Mesothelial cell of epicardium (in vitro differentiated cells): ENCODE data around the gene PMVK. TPM values are rescaled to one million over a fixed set of nuclear protein-coding genes. Genes with fewer than 3 reads are reported as not detected.

Experiments used
- DNase-seq, 2 experiments: peaks; one replicate each; pipeline ENCODE4 v3.0.0; 2021; ENCODE audit warnings: low spot score in 2 of 2; ENCODE audit not compliant: unreplicated experiment in 2 of 2
- H3K27ac Mint-ChIP-seq: 2 replicates; pipeline ENCODE4 v1.8.0; 2021; ENCODE audit warnings: mixed read lengths
- H3K27me3 Mint-ChIP-seq: 2 replicates; pipeline ENCODE4 v1.8.0; 2021; ENCODE audit warnings: low read depth, mixed read lengths
- H3K36me3 Mint-ChIP-seq: 2 replicates; pipeline ENCODE4 v1.8.0; 2021; ENCODE audit warnings: mixed read lengths
- H3K4me1 Mint-ChIP-seq: 2 replicates; pipeline ENCODE4 v1.8.0; 2021; ENCODE audit warnings: mixed read lengths
- H3K4me3 Mint-ChIP-seq: 2 replicates; pipeline ENCODE4 v1.8.0; 2021; ENCODE audit warnings: mild to moderate bottlenecking, moderate library complexity, mixed read lengths
- H3K9me3 Mint-ChIP-seq: 2 replicates; pipeline ENCODE4 v1.8.0; 2021; ENCODE audit warnings: mixed read lengths
- total RNA-seq: library from RNA; stranded (reverse); gene quantifications from 3 replicates; pipeline ENCODE4 v1.2.1, GENCODE V29; 2021
- TF ChIP-seq, protein P1 (sequence below): fragments of 200-600 bp; sonication (generic); IDR thresholded peaks from one replicate; pipeline ENCODE4 v1.5.0; 2021; ENCODE audit warnings: antibody characterized with exemption; ENCODE audit not compliant: unreplicated experiment

Gene PMVK
- total RNA-seq, 1 donor from 2014 or later = 20.5 TPM

DNA sequence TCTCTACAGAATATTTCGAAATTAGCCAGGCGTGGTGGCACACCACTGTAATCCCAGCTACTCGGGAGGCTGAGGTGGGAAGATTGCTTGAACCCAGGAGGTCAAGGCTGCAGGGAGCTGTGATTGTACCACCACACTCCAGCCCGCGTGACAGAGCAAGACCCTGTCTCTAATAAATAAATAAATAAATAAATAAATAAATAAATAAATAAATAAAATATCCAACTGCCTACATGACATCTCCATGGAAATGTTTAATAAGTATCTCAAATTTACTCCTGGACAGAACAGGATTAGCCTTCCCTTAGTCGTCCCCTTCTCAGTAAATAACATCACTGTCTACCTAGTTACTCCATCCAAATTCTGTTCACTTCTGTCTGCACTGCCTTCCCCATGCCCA is 37.5 kb downstream of the PMVK start:
- no peaks in the 10 kb centered on the region for H3K4me1 Mint-ChIP-seq
- TF ChIP-seq, protein P1, sequence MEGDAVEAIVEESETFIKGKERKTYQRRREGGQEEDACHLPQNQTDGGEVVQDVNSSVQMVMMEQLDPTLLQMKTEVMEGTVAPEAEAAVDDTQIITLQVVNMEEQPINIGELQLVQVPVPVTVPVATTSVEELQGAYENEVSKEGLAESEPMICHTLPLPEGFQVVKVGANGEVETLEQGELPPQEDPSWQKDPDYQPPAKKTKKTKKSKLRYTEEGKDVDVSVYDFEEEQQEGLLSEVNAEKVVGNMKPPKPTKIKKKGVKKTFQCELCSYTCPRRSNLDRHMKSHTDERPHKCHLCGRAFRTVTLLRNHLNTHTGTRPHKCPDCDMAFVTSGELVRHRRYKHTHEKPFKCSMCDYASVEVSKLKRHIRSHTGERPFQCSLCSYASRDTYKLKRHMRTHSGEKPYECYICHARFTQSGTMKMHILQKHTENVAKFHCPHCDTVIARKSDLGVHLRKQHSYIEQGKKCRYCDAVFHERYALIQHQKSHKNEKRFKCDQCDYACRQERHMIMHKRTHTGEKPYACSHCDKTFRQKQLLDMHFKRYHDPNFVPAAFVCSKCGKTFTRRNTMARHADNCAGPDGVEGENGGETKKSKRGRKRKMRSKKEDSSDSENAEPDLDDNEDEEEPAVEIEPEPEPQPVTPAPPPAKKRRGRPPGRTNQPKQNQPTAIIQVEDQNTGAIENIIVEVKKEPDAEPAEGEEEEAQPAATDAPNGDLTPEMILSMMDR = no peak
- H3K4me3 Mint-ChIP-seq = no peak overlapping the region
- DNase-seq = no peak
- H3K36me3 Mint-ChIP-seq = no peaks in the 10 kb centered on the region
- no peak overlapping the region for H3K27ac Mint-ChIP-seq
- H3K9me3 Mint-ChIP-seq = no peaks in the 10 kb centered on the region
- peaks cover 2% of the 10 kb centered on the region for H3K27me3 Mint-ChIP-seq

- H3K4me3 Mint-ChIP-seq = no peak overlapping the region
- H3K4me1 Mint-ChIP-seq = no peaks in the 10 kb centered on the region
- H3K27me3 Mint-ChIP-seq = peaks cover 5% of the 10 kb centered on the region
- H3K27ac Mint-ChIP-seq = no peak overlapping the region
- peaks cover 5% of the 10 kb centered on the region for H3K9me3 Mint-ChIP-seq
- TF ChIP-seq, protein P1 = no peak
- H3K36me3 Mint-ChIP-seq = no peaks in the 10 kb centered on the region
- no peak for DNase-seq
These were observed 39.7 kb downstream of the PMVK start for GRCh38 chr1:154896771-154897286.

DNA sequence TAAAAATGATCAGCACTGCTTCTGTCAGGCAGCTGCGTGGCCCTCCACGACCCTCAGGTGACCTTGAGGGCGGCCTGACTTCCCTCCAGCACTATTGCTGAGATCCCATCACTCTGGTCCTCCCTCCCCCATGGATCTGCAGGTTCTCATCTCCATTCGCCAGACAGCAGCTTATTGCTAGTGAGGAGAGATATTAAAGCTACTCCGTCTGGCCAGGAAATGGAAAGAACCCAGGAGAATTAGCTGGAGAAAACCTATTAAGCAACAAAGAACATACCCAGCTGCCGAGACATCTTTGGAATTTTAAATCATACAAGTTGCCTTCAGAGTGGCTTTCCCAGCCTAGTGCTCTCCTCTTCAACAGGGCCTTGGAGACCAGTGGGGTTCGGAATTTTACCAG is 40.7 kb downstream of the PMVK start:
- Mint-ChIP-seq H3K27me3 (peaks cover 5% of the 10 kb centered on the region), H3K27ac (peak overlapping the region; percentile 36)

DNA sequence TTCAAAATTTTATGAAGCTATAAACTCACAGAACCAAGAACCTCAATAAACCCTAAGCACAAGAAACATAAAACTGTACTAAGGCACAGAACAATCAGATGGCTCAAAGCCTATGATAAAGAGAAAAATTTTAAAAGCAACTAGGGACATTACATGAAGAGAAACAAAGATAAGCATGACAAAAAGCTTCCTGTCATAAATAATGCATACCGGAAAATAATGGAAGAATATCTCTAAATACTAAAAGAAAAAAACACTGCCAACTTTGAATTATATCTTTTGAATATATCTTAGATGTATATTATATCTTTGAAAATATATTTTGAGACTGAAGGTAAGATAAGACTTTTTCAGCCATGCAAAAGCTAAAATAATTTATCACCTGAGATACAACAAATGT is 45.1 kb downstream of the PMVK start:
- TF ChIP-seq, protein P1 = no peak
- Mint-ChIP-seq H3K9me3 (peaks cover 5% of the 10 kb centered on the region), H3K4me3 (no peak overlapping the region), H3K36me3 (no peaks in the 10 kb centered on the region), H3K27ac (no peak overlapping the region), H3K4me1 (peaks cover 3% of the 10 kb centered on the region), H3K27me3 (peaks cover 23% of the 10 kb centered on the region)
- no peak for DNase-seq

More for the DNA sequence above, 40.7 kb downstream of the PMVK start:
- no peaks in the 10 kb centered on the region for H3K36me3 Mint-ChIP-seq
- no peak overlapping the region for H3K4me3 Mint-ChIP-seq
- TF ChIP-seq, protein P1 = no peak
- peaks cover 3% of the 10 kb centered on the region for H3K4me1 Mint-ChIP-seq
- H3K9me3 Mint-ChIP-seq = peaks cover 5% of the 10 kb centered on the region
- DNase-seq = no peak

DNA sequence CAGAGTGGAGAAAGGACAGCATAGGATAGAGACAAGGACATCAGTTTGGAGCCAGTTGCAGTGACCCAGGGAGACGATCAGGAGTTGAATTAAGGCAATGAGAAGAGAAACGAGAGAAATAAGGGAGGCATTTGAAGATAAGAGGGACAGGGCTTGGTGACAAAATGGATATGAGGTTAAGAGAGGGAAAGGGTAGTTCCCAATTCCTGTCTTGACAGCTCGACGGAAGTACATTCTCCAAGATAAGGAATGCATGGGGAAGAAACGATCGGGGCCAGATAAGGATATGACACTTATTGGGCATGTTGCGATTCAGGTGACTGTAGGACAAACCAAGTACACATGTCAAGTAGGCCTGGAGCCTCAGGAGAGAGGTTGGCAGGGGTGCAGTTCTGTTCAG is 47.8 kb downstream of the PMVK start:
- peaks cover 23% of the 10 kb centered on the region for H3K27me3 Mint-ChIP-seq

More for the DNA sequence above, 47.8 kb downstream of the PMVK start:
- no peak for DNase-seq
- TF ChIP-seq, protein P1 = no peak
- Mint-ChIP-seq H3K4me3 (no peak overlapping the region), H3K27ac (no peak overlapping the region), H3K36me3 (no peaks in the 10 kb centered on the region), H3K9me3 (peaks cover 5% of the 10 kb centered on the region), H3K4me1 (peaks cover 3% of the 10 kb centered on the region)
